PC-9 (cell line): Measurements from ENCODE around the gene EVC. TPM values are rescaled to one million over a fixed set of nuclear protein-coding genes. Genes with fewer than 3 reads are reported as not detected.

Source experiments
- BruUV-seq: library from RNA; stranded (reverse); fragments of 400-500 nt; replicated peaks from 2 replicates; lab custom pipeline; 2021; lab: Mats Ljungman, UMichigan
- CTCF ChIA-PET: fragments of 300-600 bp; sonication (Branson Sonifier 250); formaldehyde crosslinking; loops from one replicate; lab custom pipeline; 2022; ENCODE audit warnings: antibody characterized with exemption; lab: Charles Lee
- POLR2A ChIA-PET: fragments of 300-600 bp; sonication (Branson Sonifier 250); formaldehyde crosslinking; loops from one replicate; lab custom pipeline; 2022; ENCODE audit warnings: antibody characterized with exemption; ENCODE audit not compliant: unreplicated experiment; lab: Charles Lee
- DNase-seq, 2 experiments: peaks; one replicate each; pipeline versions ENCODE4 v3.0.0 to v3.0.0-alpha.2; 2015 to 2022; ENCODE audit warnings: mixed read lengths in 1 of 2
- H2AFZ ChIP-seq: fragments of 200-600 bp; sonication (generic); 2 replicates; pipeline ENCODE4 v1.8.1; 2017; ENCODE audit warnings: antibody characterized with exemption
- H3F3A ChIP-seq: fragments of 200-600 bp; sonication (generic); 2 replicates; pipeline ENCODE4 v1.8.1; 2017; ENCODE audit warnings: antibody characterized with exemption, mild to moderate bottlenecking, low read depth; ENCODE audit not compliant: insufficient read depth
- H3K27ac ChIP-seq: fragments of 200-600 bp; sonication (generic); 2 replicates; pipeline ENCODE4 v1.6.1; 2016; ENCODE audit warnings: mixed run types
- H3K27me3 ChIP-seq: fragments of 200-600 bp; sonication (generic); 2 replicates; pipeline ENCODE4 v1.6.1; 2016; ENCODE audit warnings: low read depth, mixed run types; ENCODE audit not compliant: insufficient read depth
- H3K36me3 ChIP-seq: fragments of 200-600 bp; sonication (generic); 2 replicates; pipeline ENCODE4 v1.6.1; 2016; ENCODE audit warnings: low read depth, mixed run types
- H3K4me1 ChIP-seq: fragments of 200-600 bp; sonication (generic); replicated peaks from 2 replicates; pipeline ENCODE4 v1.6.1; 2016; ENCODE audit warnings: mixed run types; ENCODE audit not compliant: insufficient read depth
- H3K4me2 ChIP-seq: fragments of 200-600 bp; sonication (generic); 2 replicates; pipeline ENCODE4 v1.6.1; 2017; ENCODE audit warnings: mixed run types
- H3K4me3 ChIP-seq: fragments of 200-600 bp; sonication (generic); 2 replicates; pipeline ENCODE4 v1.6.1; 2016; ENCODE audit warnings: mixed run types
- H3K79me2 ChIP-seq: fragments of 200-600 bp; sonication (generic); 2 replicates; pipeline ENCODE4 v1.6.1; 2017; ENCODE audit warnings: low read depth, mixed run types
- H3K9me2 ChIP-seq: fragments of 200-600 bp; sonication (generic); 2 replicates; pipeline ENCODE4 v1.8.1; 2017; ENCODE audit warnings: mild to moderate bottlenecking; ENCODE audit not compliant: insufficient read depth
- H3K9me3 ChIP-seq: fragments of 200-600 bp; sonication (generic); 2 replicates; pipeline ENCODE4 v1.8.1; 2016; ENCODE audit warnings: low read depth; ENCODE audit not compliant: insufficient read depth
- H4K20me1 ChIP-seq: fragments of 200-600 bp; sonication (generic); 2 replicates; pipeline ENCODE4 v1.8.1; 2017; ENCODE audit not compliant: insufficient read depth
- EZH2 ChIP-seq: fragments of 200-600 bp; sonication (generic); IDR thresholded peaks from 2 replicates; pipeline ENCODE4 v1.8.0; 2017; ENCODE audit warnings: antibody characterized with exemption, low read depth
- intact Hi-C: fragments of 100-400 bp; cut with micrococcal nuclease; formaldehyde crosslinking; loops from one replicate; pipeline ENCODE4 v1.10.0; 2022; ENCODE audit not compliant: unreplicated experiment
- total RNA-seq: library from RNA; stranded (reverse); gene quantifications from 2 replicates; pipeline ENCODE4 v1.2.3, GENCODE V29; 2021
- TF ChIP-seq, protein P1 (sequence below): fragments of 200-600 bp; sonication (generic); conservative IDR thresholded peaks from 2 replicates; pipeline ENCODE4 v1.6.1; 2017; ENCODE audit warnings: mixed run types, antibody characterized with exemption, mild to moderate bottlenecking, moderate library complexity

EVC gene
- total RNA-seq, 1 experiment from 2014 or later: 14.0 TPM

GRCh38 chr4:5678977-5679376 lies 32.0 kb upstream of the EVC start:
- ChIA-PET CTCF (no interaction called here), POLR2A (no interaction called here)
- intact Hi-C loops: no loop called here
- Histone ChIP-seq H2AFZ (no peak overlapping the region), H3F3A (no peaks in the 10 kb centered on the region), H4K20me1 (no peaks in the 10 kb centered on the region), H3K4me3 (no peak overlapping the region), H3K9me2 (no peaks in the 10 kb centered on the region), H3K9me3 (no peaks in the 10 kb centered on the region), H3K4me2 (no peak overlapping the region), H3K27ac (no peak overlapping the region), H3K36me3 (no peaks in the 10 kb centered on the region), H3K27me3 (no peaks in the 10 kb centered on the region), H3K4me1 (no peaks in the 10 kb centered on the region), H3K79me2 (no peaks in the 10 kb centered on the region)
- no TSS peak for BruUV-seq
- TF ChIP-seq EZH2: no peak
- TF ChIP-seq, protein P1, sequence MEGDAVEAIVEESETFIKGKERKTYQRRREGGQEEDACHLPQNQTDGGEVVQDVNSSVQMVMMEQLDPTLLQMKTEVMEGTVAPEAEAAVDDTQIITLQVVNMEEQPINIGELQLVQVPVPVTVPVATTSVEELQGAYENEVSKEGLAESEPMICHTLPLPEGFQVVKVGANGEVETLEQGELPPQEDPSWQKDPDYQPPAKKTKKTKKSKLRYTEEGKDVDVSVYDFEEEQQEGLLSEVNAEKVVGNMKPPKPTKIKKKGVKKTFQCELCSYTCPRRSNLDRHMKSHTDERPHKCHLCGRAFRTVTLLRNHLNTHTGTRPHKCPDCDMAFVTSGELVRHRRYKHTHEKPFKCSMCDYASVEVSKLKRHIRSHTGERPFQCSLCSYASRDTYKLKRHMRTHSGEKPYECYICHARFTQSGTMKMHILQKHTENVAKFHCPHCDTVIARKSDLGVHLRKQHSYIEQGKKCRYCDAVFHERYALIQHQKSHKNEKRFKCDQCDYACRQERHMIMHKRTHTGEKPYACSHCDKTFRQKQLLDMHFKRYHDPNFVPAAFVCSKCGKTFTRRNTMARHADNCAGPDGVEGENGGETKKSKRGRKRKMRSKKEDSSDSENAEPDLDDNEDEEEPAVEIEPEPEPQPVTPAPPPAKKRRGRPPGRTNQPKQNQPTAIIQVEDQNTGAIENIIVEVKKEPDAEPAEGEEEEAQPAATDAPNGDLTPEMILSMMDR: no peak
- no peak for DNase-seq

- intact Hi-C loops: no loop called here
- no TSS peak for BruUV-seq
- H3K9me3 ChIP-seq: no peaks in the 10 kb centered on the region
- H3K9me2 ChIP-seq: no peaks in the 10 kb centered on the region
- H3K4me2 ChIP-seq: no peak overlapping the region
- no peak overlapping the region for H2AFZ ChIP-seq
- ChIA-PET POLR2A (no interaction called here), CTCF (no interaction called here)
- H3K36me3 ChIP-seq: no peaks in the 10 kb centered on the region
- TF ChIP-seq EZH2: no peak
- TF ChIP-seq, protein P1: no peak
- no peak overlapping the region for H3K4me3 ChIP-seq
- no peaks in the 10 kb centered on the region for H4K20me1 ChIP-seq
- H3K27me3 ChIP-seq: peaks cover 4% of the 10 kb centered on the region; the same call in 1 of the 2 replicates
- no peaks in the 10 kb centered on the region for H3F3A ChIP-seq
- no peak for DNase-seq
- H3K79me2 ChIP-seq: no peaks in the 10 kb centered on the region
- no peaks in the 10 kb centered on the region for H3K4me1 ChIP-seq
- no peak overlapping the region for H3K27ac ChIP-seq
These were observed 27.4 kb upstream of the EVC start for GRCh38 chr4:5683566-5683965.

DNA sequence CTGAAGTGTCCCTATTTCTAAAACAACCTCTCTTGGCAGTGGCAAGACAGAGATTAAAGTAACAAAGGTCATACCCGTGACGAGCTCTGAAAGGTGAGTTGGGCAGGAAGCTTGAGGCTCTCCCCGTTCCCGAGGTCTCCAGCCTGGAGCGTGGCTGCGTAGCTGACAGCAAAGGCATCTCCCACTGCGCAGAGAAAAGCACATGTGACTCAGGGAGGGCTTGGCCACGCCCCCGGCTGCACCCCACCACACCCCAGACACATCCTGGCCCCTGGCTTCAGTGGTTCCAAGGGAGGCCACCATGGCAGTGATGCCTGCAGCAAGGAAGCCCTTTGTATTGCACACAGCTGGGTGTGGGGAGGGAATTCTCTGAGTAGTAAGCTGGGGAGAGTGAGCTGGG lies 25.7 kb upstream of the EVC start:
- no peak overlapping the region for H2AFZ ChIP-seq
- no peaks in the 10 kb centered on the region for H3F3A ChIP-seq
- no peaks in the 10 kb centered on the region for H3K36me3 ChIP-seq
- ChIA-PET POLR2A (no interaction called here), CTCF (no interaction called here)
- H3K9me3 ChIP-seq: no peaks in the 10 kb centered on the region
- no peaks in the 10 kb centered on the region for H3K79me2 ChIP-seq
- H3K4me3 ChIP-seq: no peak overlapping the region
- no TSS peak for BruUV-seq
- H3K4me2 ChIP-seq: no peak overlapping the region
- H4K20me1 ChIP-seq: no peaks in the 10 kb centered on the region
- peaks cover 4% of the 10 kb centered on the region; the same call in 1 of the 2 replicates for H3K27me3 ChIP-seq
- intact Hi-C loops: no loop called here
- no peaks in the 10 kb centered on the region for H3K9me2 ChIP-seq
- TF ChIP-seq, protein P1: no peak
- no peak for TF ChIP-seq EZH2
- H3K4me1 ChIP-seq: no peaks in the 10 kb centered on the region
- no peak for DNase-seq
- H3K27ac ChIP-seq: no peak overlapping the region
